DND-41 (cell line): ENCODE measurements around the gene NFATC3.

ENCODE experiments used
- ATAC-seq: fragments of 200-7000 bp; cut with Tn5 transposase; 3 replicates; pipeline ENCODE4 v1.9.1; 2021; ENCODE audit warnings: low read depth; ENCODE audit not compliant: insufficient read depth
- DNase-seq: peaks from one replicate; pipeline ENCODE4 v3.0.0-alpha.2; 2020
- H2AFZ ChIP-seq: 2 replicates; pipeline ENCODE4 v1.6.0; 2012; ENCODE audit warnings: low read depth, low read length
- H3K27ac ChIP-seq: 2 replicates; pipeline ENCODE4 v1.5.1; 2012; ENCODE audit warnings: low read length, inconsistent platforms
- H3K27me3 ChIP-seq: fragments of 200-600 bp; sonication (generic); 2 replicates; pipeline ENCODE4 v1.6.0; 2012; ENCODE audit warnings: low read length, mild to moderate bottlenecking, inconsistent platforms; ENCODE audit not compliant: insufficient read depth, poor library complexity
- H3K36me3 ChIP-seq: 2 replicates; pipeline ENCODE4 v1.5.1; 2012; ENCODE audit warnings: low read length, inconsistent platforms; ENCODE audit not compliant: insufficient read depth
- H3K4me1 ChIP-seq: 2 replicates; pipeline ENCODE4 v1.5.1; 2012; ENCODE audit warnings: mild to moderate bottlenecking, low read length; ENCODE audit not compliant: insufficient read depth
- H3K4me2 ChIP-seq: 2 replicates; pipeline ENCODE4 v1.6.0; 2012; ENCODE audit warnings: mild to moderate bottlenecking, moderate library complexity, low read length, inconsistent platforms; ENCODE audit not compliant: insufficient read depth
- H3K4me3 ChIP-seq, 2 experiments: fragments of 200-600 bp in 1 of 2; shearing (Covaris generic) in 1 of 2; 2 replicates each; pipeline ENCODE4 v1.5.1; 2012 to 2016; ENCODE audit warnings: inconsistent platforms in 2 of 2, low read length in 2 of 2, mild to moderate bottlenecking in 2 of 2, low read depth in 1 of 2, moderate library complexity in 1 of 2
- H3K79me2 ChIP-seq: 2 replicates; pipeline ENCODE4 v1.6.0; 2012; ENCODE audit warnings: low read length, inconsistent platforms; ENCODE audit not compliant: insufficient read depth
- H3K9ac ChIP-seq: 2 replicates; pipeline ENCODE4 v1.6.0; 2012; ENCODE audit warnings: low read depth, mild to moderate bottlenecking, inconsistent platforms, low read length, moderate library complexity
- H3K9me3 ChIP-seq: 2 replicates; pipeline ENCODE4 v1.5.1; 2012; ENCODE audit warnings: low read length, moderate library complexity, mild to moderate bottlenecking, inconsistent platforms; ENCODE audit not compliant: insufficient read depth, severe bottlenecking
- H4K20me1 ChIP-seq: 2 replicates; pipeline ENCODE4 v1.6.0; 2012; ENCODE audit warnings: low read length; ENCODE audit not compliant: insufficient read depth
- CTCF ChIP-seq: IDR thresholded peaks from 2 replicates; pipeline ENCODE4 v1.5.1; 2012; ENCODE audit warnings: borderline replicate concordance, low read length, moderate library complexity, mild to moderate bottlenecking; ENCODE audit not compliant: poor library complexity, severe bottlenecking; ENCODE audit errors: extremely low read depth
- EZH2 ChIP-seq: IDR thresholded peaks from 3 replicates; pipeline ENCODE4 v1.6.1; 2012; ENCODE audit warnings: borderline replicate concordance, low read depth, mild to moderate bottlenecking, moderate library complexity, low read length, inconsistent platforms; ENCODE audit not compliant: severe bottlenecking

Gene NFATC3

GRCh38 chr16:68246121-68246520, 161.0 kb downstream of the NFATC3 start:
- ATAC-seq: no peak
- Histone ChIP-seq H3K9ac (peak overlapping the region; percentile 61; the same call in 1 of the 2 replicates), H3K27ac (peak overlapping the region; percentile 43; the same call in 1 of the 2 replicates), H3K79me2 (peaks cover 29% of the 10 kb centered on the region), H3K9me3 (no peaks in the 10 kb centered on the region), H3K4me1 (peaks cover 35% of the 10 kb centered on the region), H3K36me3 (peaks cover 14% of the 10 kb centered on the region), H3K4me2 (peak overlapping the region; percentile 87), H4K20me1 (peaks cover 7% of the 10 kb centered on the region; the same call in 1 of the 2 replicates), H3K27me3 (no peaks in the 10 kb centered on the region), H2AFZ (no peak overlapping the region), H3K4me3 (peak overlapping the region in 1 of 2 experiments; percentile 84; a peak in 2 of 4 replicates)
- no peak for DNase-seq
- TF ChIP-seq EZH2: no peak
- no peak for TF ChIP-seq CTCF

- no peak for DNase-seq
- Histone ChIP-seq H2AFZ (no peak overlapping the region), H3K4me2 (peak overlapping the region; percentile 87), H3K9ac (peak overlapping the region; percentile 61; the same call in 1 of the 2 replicates), H3K36me3 (peaks cover 15% of the 10 kb centered on the region), H3K9me3 (no peaks in the 10 kb centered on the region), H3K27me3 (no peaks in the 10 kb centered on the region), H3K79me2 (peaks cover 29% of the 10 kb centered on the region), H3K27ac (peak overlapping the region; percentile 43), H4K20me1 (peaks cover 7% of the 10 kb centered on the region; the same call in 1 of the 2 replicates), H3K4me3 (peak overlapping the region in 1 of 2 experiments; percentile 84; a peak in 2 of 4 replicates), H3K4me1 (peaks cover 35% of the 10 kb centered on the region)
- no peak for TF ChIP-seq EZH2
- no peak for TF ChIP-seq CTCF
- ATAC-seq: no peak
Observed at GRCh38 chr16:68246666-68247065, 161.5 kb downstream of the NFATC3 start.

- Histone ChIP-seq H2AFZ (no peak overlapping the region), H3K9me3 (no peaks in the 10 kb centered on the region), H3K27me3 (no peaks in the 10 kb centered on the region), H4K20me1 (peaks cover 7% of the 10 kb centered on the region; the same call in 1 of the 2 replicates), H3K36me3 (peaks cover 22% of the 10 kb centered on the region), H3K4me3 (no peak overlapping the region), H3K27ac (peak overlapping the region; percentile 43; the same call in 1 of the 2 replicates), H3K79me2 (peaks cover 29% of the 10 kb centered on the region), H3K4me1 (peaks cover 35% of the 10 kb centered on the region), H3K9ac (no peak overlapping the region), H3K4me2 (peak overlapping the region; percentile 87)
- no peak for DNase-seq
- TF ChIP-seq CTCF (no peak), EZH2 (no peak)
- ATAC-seq: no peak
Observed at GRCh38 chr16:68247400-68247799, 162.2 kb downstream of the NFATC3 start.

- DNase-seq (no peak), ATAC-seq (no peak)
- TF ChIP-seq CTCF (no peak), EZH2 (no peak)
- H3K27me3 ChIP-seq: no peaks in the 10 kb centered on the region
- H3K79me2 ChIP-seq: peaks cover 32% of the 10 kb centered on the region
- no peak overlapping the region for H3K4me3 ChIP-seq
- peaks cover 27% of the 10 kb centered on the region for H3K36me3 ChIP-seq
- peak overlapping the region; percentile 87 for H3K4me2 ChIP-seq
- H3K4me1 ChIP-seq: peaks cover 35% of the 10 kb centered on the region
- H3K9ac ChIP-seq: no peak overlapping the region
- no peaks in the 10 kb centered on the region for H3K9me3 ChIP-seq
- peaks cover 7% of the 10 kb centered on the region; the same call in 1 of the 2 replicates for H4K20me1 ChIP-seq
- H2AFZ ChIP-seq: no peak overlapping the region
- no peak overlapping the region for H3K27ac ChIP-seq
Observed at GRCh38 chr16:68247932-68248331, 162.8 kb downstream of the NFATC3 start.
